ENCODE results near the gene GRPEL1.

GRPEL1 gene

DNA sequence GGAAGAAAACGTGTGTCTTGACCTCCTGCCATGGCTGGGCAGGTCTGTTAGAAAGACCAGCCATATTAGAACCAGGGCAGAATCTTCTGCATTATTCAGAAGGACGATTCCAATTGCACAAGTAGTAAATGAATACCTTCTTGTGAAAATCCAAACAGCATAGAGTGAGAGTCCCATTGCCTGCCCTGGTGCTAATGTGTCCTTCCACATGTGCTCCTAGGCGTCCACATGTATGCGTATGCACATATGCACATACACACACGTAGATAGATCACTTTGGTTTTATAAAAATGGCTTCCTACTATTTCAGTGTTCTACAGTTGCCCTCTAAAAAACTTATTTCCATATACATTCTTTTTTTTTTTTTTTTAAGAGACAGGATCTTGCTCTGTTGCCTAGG is 10.2 kb upstream of the GRPEL1 start:
- TF ChIP-seq, protein P1, sequence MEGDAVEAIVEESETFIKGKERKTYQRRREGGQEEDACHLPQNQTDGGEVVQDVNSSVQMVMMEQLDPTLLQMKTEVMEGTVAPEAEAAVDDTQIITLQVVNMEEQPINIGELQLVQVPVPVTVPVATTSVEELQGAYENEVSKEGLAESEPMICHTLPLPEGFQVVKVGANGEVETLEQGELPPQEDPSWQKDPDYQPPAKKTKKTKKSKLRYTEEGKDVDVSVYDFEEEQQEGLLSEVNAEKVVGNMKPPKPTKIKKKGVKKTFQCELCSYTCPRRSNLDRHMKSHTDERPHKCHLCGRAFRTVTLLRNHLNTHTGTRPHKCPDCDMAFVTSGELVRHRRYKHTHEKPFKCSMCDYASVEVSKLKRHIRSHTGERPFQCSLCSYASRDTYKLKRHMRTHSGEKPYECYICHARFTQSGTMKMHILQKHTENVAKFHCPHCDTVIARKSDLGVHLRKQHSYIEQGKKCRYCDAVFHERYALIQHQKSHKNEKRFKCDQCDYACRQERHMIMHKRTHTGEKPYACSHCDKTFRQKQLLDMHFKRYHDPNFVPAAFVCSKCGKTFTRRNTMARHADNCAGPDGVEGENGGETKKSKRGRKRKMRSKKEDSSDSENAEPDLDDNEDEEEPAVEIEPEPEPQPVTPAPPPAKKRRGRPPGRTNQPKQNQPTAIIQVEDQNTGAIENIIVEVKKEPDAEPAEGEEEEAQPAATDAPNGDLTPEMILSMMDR (IDR thresholded peaks at IDR 0.05; ENCODE audit: low read depth, low read length, missing control alignments), result no peak
- no peak overlapping the region for H3K4me3 ChIP-seq (replicated peaks; ENCODE audit: low read depth, low read length)
- DNase-seq (ENCODE audit: extremely low read depth, low read depth), result no peak

DNA sequence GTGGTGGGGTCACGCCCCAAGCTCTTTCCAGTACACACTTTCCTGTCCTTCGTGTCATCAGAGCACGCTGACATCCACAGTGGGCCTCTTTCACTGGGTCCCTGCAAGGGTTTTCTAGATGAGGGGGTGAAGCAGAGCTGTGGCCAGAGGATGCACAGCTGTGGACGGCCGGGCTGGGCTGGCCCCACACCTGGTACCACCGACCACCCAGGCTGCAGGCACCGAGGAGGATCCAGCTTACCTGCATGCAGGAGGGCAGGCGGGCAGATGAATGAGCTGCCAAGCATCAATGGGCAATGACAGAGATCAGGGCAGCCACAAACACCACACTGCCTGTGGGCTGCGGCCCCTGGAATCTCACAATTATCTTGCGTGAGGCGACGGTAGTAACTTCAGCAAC is 9.5 kb upstream of the GRPEL1 start:
- no peak for DNase-seq (ENCODE audit: extremely low read depth, low read depth)
- no peak overlapping the region for H3K4me3 ChIP-seq (replicated peaks; ENCODE audit: low read depth, low read length)
- TF ChIP-seq, protein P1 (IDR thresholded peaks at IDR 0.05; ENCODE audit: low read depth, low read length, missing control alignments), result no peak

DNA sequence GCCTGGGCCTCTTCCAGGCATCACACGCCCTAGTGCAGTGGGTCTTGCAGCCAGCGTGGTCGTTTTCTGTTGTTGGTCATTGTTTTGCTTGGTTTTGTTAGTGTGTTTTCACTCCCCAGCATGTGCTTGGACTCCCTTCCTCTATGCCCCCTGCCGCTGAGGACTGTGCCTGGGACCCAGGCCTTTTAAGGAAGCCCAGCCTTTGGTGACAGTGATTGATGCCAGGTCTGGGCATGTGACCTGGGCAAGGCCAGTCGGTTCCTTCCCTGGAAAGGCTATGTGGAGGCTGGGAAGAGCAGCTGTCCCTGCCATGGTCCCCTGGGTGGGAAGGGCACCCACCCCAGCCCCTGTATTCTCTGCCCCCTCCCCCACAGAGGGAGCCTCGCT is 8.8 kb upstream of the GRPEL1 start:
- TF ChIP-seq, protein P1 (IDR thresholded peaks at IDR 0.05; ENCODE audit: low read depth, low read length, missing control alignments), result no peak
- DNase-seq (ENCODE audit: extremely low read depth, low read depth), result no peak
- H3K4me3 ChIP-seq (replicated peaks; ENCODE audit: low read depth, low read length), result no peak overlapping the region

DNA sequence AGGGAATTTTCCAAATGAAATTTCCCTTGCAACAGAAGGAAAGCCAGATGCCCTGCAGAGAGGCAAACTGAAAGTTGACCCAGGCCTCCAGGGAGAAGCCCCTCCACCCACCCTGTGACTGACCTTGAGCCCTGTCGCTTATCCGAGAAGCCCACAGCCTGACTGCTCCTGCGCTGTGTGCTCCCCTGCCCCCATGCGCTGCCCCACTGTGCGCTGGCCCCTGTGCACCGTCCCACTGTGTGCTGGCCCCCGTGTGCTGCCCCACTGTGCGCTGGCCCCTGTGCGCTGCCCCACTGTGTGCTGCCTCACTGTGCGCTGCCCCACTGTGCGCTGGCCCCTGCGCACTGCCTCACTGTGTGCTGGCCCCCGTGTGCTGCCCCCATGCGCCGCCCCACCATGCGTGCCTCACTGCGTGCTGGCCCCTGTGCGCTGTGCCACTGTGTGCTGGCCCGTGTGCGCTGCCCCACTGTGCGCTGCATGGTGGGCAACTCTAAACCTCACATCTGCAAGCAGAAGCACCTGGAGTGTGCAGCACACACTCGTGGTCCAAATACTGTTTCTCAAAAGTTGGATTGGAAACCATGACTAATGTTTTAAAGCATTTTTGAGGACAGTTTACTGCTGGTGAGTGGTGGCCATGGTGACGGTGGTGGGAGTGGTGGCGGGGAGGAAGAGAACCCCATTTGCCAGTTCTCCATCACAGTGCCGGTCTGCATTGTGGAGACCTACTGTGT is 8.3 kb upstream of the GRPEL1 start:
- no peak for DNase-seq (ENCODE audit: extremely low read depth, low read depth)
- TF ChIP-seq, protein P1 (IDR thresholded peaks at IDR 0.05; ENCODE audit: low read depth, low read length, missing control alignments), result no peak
- no peak overlapping the region for H3K4me3 ChIP-seq (replicated peaks; ENCODE audit: low read depth, low read length)

DNA sequence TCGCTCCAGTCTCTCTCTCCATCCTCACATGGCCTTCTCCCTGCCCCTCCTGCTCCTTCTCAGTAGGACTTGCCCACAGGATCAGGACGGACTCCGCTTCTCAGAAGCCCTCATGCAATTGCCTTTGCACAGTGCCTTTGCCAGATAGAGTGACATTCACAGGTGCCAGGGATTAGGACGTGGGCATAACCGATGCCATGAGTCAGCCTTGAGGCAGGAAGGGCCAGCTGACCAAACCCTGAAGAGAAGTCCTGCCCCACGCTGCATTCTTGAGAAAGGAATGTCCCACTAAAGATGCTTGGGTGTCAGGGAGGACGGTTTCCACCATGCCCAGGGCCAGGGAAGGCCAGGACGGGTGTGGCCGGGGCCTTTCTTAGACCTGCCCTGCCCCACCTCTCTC is 6.6 kb upstream of the GRPEL1 start:
- TF ChIP-seq, protein P1 (IDR thresholded peaks at IDR 0.05; ENCODE audit: low read depth, low read length, missing control alignments), result no peak
- H3K4me3 ChIP-seq (replicated peaks; ENCODE audit: low read depth, low read length), result no peak overlapping the region
- DNase-seq (ENCODE audit: extremely low read depth, low read depth), result no peak

DNA sequence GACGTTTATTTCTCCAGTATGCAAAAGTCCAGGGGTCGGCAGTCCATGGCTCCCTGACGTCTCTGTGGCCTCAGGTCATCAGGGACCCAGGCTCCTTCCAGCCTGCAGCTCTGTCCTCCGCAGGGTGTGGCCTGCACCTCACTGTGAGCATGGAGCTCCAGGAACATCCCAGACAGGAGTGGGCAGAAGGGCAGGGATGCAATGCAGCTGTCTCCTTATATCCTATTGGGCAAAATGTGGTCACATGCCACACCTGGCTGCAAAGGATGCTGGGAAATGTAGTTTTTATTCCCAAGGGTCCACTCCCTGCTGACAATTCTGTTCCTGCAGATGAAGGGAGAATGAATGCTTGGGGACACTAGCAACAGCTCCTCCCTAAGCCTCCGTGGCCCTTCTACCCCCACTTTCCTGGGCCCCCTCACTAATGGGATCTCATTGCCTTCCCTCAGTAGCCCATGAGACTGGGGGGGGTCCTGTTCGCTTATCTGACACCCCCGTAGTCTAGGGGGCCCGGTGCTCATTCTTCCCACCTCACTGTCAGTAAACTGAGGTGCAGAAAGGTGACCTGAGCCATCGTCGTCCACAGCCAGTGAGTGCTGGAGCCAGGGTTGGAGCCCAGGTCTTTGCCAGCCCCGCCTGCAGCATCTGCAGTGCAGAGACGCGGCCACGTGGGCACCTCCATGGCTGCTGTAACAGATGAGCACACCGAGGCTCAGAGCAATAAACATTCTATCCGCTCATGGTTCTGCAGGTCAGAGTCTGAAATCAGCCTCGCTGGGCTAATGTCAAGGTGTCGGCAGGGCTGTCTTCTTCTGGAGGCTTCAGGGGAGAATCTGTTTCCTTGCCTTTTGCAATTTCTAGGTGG is 5.9 kb upstream of the GRPEL1 start:
- DNase-seq (ENCODE audit: extremely low read depth, low read depth), result no peak
- H3K4me3 ChIP-seq (replicated peaks; ENCODE audit: low read depth, low read length), result no peak overlapping the region
- TF ChIP-seq, protein P1 (IDR thresholded peaks at IDR 0.05; ENCODE audit: low read depth, low read length, missing control alignments), result no peak
